Retina (tissue), 1 donor: ENCODE data around the gene GGA2.
"Not testable (repeated sequence)": the region's sequence is repeated elsewhere in the genome, so short reads cannot be mapped to it uniquely, and the experiment has no call there.

Experiments
- DNase-seq: peaks from one replicate; pipeline ENCODE4 v3.0.0-alpha.2; 2016

The GGA2 gene

GRCh38 chr16:23523321-23523720, 13.0 kb upstream of the GGA2 start:
- no peak for DNase-seq

- no peak for DNase-seq
Measured at GRCh38 chr16:23521965-23522364, 11.7 kb upstream of the GGA2 start.

GRCh38 chr16:23521037-23521743, 10.9 kb upstream of the GGA2 start:
- DNase-seq: no peak

- no peak for DNase-seq
Measured at GRCh38 chr16:23520500-23520899, 10.2 kb upstream of the GGA2 start.

- no peak for DNase-seq
Measured at GRCh38 chr16:23519282-23519681, 9.0 kb upstream of the GGA2 start.

- no peak for DNase-seq
Measured at GRCh38 chr16:23518435-23518891, 8.2 kb upstream of the GGA2 start.

- no peak for DNase-seq
Measured at GRCh38 chr16:23516366-23517137, 6.3 kb upstream of the GGA2 start.

- DNase-seq: no peak
Measured at GRCh38 chr16:23515881-23516280, 5.6 kb upstream of the GGA2 start.

- DNase-seq: no peak
Measured at GRCh38 chr16:23514381-23515152, 4.3 kb upstream of the GGA2 start.

- DNase-seq: no peak
Measured at GRCh38 chr16:23512168-23512695, 1.9 kb upstream of the GGA2 start.

GRCh38 chr16:23511731-23512130, 1.4 kb upstream of the GGA2 start:
- DNase-seq: no peak

- not testable (repeated sequence) for DNase-seq
Measured at GRCh38 chr16:23510915-23511270, 599 bp upstream of the GGA2 start.

GRCh38 chr16:23509782-23510163, 521 bp downstream of the GGA2 start:
- DNase-seq: peak; percentile 61

GRCh38 chr16:23509441-23509754, 896 bp downstream of the GGA2 start:
- DNase-seq: no peak

- peak; percentile 71 for DNase-seq
Measured at GRCh38 chr16:23508589-23509440, 1.5 kb downstream of the GGA2 start.

- no peak for DNase-seq
Measured at GRCh38 chr16:23506606-23506994, 3.7 kb downstream of the GGA2 start.

- DNase-seq: no peak
Measured at GRCh38 chr16:23505671-23506605, 4.4 kb downstream of the GGA2 start.

GRCh38 chr16:23505180-23505665, 5.1 kb downstream of the GGA2 start:
- DNase-seq: peak; percentile 72

GRCh38 chr16:23504453-23505179, 5.7 kb downstream of the GGA2 start:
- DNase-seq: peak; percentile 81

GRCh38 chr16:23504076-23504452, 6.2 kb downstream of the GGA2 start:
- DNase-seq: no peak

- DNase-seq: no peak
Measured at GRCh38 chr16:23502466-23502865, 7.8 kb downstream of the GGA2 start.
